NCI-H2196 (cell line): ENCODE data around the gene ACTR3.
"Not testable (repeated sequence)": the region's sequence is repeated elsewhere in the genome, so short reads cannot be mapped to it uniquely, and the experiment has no call there.

Experiments used
- DNase-seq: peaks from one replicate; lab custom pipeline; 2025; ENCODE audit not compliant: unreplicated experiment; lab: John Stamatoyannopoulos, UW

The ACTR3 gene

DNA sequence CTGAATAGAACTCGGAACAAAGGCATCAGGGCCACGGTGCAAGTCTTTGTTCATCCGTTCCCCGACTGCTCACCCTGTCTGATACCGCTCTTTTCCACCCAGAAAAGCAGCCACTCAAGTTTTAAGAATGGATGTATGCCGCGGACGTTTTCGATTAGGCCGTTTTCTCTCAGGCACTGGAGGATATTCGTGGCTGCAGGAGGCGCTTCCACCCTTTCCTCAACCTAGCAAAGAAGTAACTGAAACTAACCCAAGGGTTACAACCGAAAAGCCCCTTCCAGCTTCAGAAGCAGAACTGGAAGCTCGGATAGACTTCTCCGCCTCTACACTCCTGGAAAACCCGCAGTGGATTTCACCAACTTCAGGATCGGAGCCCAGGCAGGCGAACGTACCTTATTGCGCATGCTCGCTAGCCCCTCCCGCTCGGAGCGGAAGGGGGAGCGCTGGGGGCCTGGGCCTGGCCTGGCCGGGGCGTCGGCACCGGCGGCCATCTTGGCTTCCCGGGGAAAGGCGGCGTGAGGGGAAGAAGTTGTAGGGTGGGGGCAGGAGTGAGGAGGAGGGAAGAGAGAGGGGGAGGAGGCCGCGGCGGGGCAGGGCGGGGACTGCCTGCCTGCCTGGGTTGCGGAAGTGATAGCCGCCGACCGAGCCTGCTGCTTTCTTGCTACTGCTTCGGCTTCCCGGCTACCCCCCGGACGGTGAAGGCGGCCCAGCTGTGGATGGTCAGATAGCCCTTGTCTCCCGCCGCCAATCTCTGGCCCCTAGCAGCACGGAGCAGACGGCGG lies at the start of gene ACTR3:
Gene ACTR3 (plus strand): TSS at position 619 of the 782 bp plus-strand sequence. CDS start 191 bp downstream, outside the sequence.
- DNase-seq = peak; percentile 99

GRCh38 chr2:113840518-113840917 lies 49.4 kb upstream of the ACTR3 start:
- DNase-seq = no peak

GRCh38 chr2:113842919-113843736 lies 46.8 kb upstream of the ACTR3 start:
- no peak for DNase-seq

GRCh38 chr2:113843737-113844050 lies 46.2 kb upstream of the ACTR3 start:
- DNase-seq = not testable (repeated sequence)

DNA sequence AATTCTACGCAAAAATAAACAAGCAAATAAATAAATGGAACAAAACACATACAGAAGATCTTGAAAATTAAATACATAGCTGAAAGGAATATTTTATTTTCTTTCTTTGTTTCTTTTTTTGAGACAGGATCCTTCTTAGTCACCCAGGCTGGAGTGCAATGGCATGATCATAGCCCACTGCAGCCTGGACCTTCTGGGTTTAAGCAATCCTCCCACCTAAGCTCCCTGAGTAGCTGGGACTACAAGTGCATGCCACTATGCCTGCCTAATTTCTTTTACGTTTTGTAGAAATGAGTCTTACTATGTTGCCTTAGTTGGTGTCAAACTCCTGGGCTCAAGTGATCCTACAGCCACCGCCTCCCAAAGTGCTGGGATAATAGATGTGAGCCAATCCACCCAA lies 44.6 kb upstream of the ACTR3 start:
- no peak for DNase-seq

DNA sequence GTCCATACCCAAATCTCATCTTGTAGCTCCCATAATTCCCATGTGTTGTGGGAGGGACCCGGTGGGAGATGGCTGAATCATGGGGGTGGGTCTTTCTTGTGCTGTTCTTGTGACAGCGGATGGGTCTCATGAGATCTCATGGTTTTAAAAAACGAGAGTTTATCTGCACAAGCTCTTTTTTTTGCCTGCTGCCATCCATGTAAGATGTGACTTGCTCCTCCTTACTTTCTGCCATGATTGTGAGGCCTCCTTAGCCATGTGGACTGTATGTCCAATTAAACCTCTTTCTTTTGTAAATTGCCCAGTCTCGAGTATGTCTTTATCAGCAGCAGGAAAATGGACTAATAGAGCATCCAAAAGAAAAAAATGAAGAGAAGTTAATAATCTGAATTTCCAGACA lies 44.1 kb upstream of the ACTR3 start:
- not testable (repeated sequence) for DNase-seq

GRCh38 chr2:113846429-113846828 lies 43.5 kb upstream of the ACTR3 start:
- no peak for DNase-seq

DNA sequence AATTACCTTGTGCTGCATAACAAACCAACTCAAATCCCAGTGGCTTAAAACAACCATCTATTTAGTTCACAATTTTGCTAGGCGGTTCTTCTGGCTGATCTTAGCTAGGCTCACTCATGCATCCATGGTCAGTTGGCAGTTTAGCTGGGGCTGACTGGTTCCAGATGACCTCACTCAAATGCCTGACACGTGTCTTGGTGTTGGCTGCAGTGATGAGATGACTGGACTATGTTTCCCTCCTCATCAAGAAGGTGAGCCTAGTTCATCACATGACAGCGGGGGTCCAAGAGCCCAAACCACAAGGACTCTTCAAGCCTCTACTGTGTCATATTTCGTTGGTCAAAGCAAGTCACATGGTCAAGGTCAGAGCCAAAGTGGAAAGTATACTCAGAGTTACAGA lies 42.7 kb upstream of the ACTR3 start:
- DNase-seq = no peak

- no peak for DNase-seq
These were observed 41.0 kb upstream of the ACTR3 start for GRCh38 chr2:113848758-113849415.

- DNase-seq = no peak
These were observed 39.2 kb upstream of the ACTR3 start for GRCh38 chr2:113850687-113851086.

DNA sequence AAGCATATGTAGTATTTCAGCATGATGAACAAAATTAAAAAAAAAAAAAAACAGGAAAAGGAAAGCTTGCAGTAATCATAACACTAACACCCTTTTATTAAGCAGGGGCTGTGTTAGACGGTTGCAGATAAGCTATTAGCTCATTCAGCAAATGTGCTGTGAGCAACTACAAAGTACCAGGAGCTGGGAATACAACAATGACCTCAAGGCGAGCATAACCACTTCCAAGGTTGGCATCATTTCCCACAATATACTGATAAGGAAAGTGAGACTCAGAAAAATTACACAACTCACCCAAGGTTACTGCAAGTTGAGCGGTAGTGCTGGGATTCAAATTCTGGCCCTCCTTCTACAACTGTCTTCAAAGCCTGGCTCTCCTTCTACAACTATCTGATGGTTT lies 38.2 kb upstream of the ACTR3 start:
- DNase-seq = no peak

GRCh38 chr2:113854208-113854607 lies 35.7 kb upstream of the ACTR3 start:
- DNase-seq = no peak

GRCh38 chr2:113854970-113855740 lies 34.7 kb upstream of the ACTR3 start:
- DNase-seq = no peak

DNA sequence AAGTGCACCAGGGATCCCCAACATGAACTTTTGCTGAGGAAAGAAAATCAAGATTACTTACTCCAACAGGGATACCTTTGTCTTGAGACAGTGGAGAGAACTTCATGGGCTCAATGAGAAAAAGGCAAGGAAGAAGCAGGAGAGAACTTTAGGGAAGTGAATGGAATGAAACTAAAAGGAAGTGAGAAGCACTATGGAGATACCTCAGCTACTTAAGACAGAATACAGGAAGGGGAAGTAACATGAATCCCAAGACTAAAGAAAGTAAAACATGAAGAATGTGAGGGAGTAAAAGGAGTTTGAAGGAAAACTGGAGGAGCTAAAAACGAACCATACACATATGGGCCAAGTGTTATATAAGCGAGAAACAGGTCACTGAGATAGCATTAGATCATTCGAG lies 32.4 kb upstream of the ACTR3 start:
- DNase-seq = no peak

GRCh38 chr2:113858764-113859163 lies 31.1 kb upstream of the ACTR3 start:
- DNase-seq = no peak

GRCh38 chr2:113861740-113862139 lies 28.1 kb upstream of the ACTR3 start:
- DNase-seq = no peak

DNA sequence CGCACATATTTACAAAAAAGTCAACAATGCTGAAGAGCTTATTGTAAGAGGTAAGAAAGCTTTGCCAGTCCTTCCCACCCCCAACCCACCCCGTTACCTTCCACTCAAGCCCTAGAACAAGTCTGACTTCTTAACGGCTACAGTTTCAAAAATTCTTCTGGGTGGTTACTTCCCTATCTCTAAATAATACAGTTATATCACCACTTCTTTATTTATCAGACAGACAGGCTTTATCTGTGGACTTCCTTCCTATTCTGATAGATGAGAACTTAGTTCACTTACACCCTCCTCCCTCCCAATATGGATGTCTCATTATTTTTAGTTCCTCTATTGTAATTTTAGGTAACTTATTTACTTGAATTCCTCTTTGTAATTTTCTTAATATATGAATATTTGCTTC lies 26.7 kb upstream of the ACTR3 start:
- no peak for DNase-seq

GRCh38 chr2:113867571-113867970 lies 22.3 kb upstream of the ACTR3 start:
- DNase-seq = no peak

- DNase-seq = no peak
These were observed 20.6 kb upstream of the ACTR3 start for GRCh38 chr2:113869253-113869652.

DNA sequence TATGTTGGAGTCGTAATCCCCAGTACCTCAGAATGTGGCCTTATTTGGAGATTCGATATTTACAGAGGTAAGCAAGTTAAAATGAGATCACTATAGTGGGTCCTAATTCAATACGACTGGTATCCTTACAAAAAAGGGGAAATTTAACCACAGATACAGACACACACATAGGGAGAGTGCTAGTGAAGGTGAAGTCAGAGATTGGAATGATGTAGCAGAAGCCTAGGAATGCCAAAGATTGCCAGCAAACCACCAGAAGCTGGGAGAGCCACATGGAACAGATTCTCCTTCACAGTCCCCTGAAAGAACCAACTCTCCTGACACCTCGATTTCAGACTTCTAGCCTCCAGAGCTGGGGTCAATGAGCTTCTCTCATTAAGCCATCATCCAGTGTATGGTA lies 17.7 kb upstream of the ACTR3 start:
- DNase-seq = no peak

DNA sequence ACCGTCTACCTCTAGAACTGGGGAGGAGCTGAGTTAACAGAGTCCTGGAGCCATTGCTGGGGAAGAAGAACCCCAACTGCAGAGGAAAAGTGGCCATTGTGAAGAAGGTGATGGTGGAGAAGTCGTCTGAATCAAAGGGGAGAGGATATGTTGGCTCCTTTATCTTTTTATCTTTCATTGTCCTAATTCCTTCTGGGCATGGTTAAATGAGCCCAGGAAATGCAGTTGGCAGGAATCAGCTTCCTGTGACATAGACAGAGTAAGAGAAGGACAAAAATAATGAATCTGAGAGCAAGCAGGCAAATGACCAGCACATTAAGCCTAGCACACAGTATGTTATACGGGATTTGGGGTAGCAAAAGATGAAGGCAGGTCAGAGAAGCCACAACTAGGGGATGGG lies 16.0 kb upstream of the ACTR3 start:
- DNase-seq = no peak
